Fibroblast of skin of right quadriceps (primary cell): ENCODE results near the gene KCNAB2.

Experiments
- DNase-seq: peaks from one replicate; pipeline ENCODE4 v3.0.0-alpha.2; 2013

Gene KCNAB2

GRCh38 chr1:6113116-6113515, 67.4 kb downstream of the KCNAB2 start:
- no peak for DNase-seq

- no peak for DNase-seq
Observed at GRCh38 chr1:6113745-6114144, 68.1 kb downstream of the KCNAB2 start.

GRCh38 chr1:6116137-6116536, 70.4 kb downstream of the KCNAB2 start:
- no peak for DNase-seq

GRCh38 chr1:6117064-6117463, 71.4 kb downstream of the KCNAB2 start:
- no peak for DNase-seq

- DNase-seq = no peak
Observed at GRCh38 chr1:6117624-6118023, 71.9 kb downstream of the KCNAB2 start.

GRCh38 chr1:6118415-6118814, 72.7 kb downstream of the KCNAB2 start:
- DNase-seq = no peak

- DNase-seq = no peak
Observed at GRCh38 chr1:6121021-6121421, 75.3 kb downstream of the KCNAB2 start.

GRCh38 chr1:6121651-6122370, 76.1 kb downstream of the KCNAB2 start:
- no peak for DNase-seq

GRCh38 chr1:6123083-6123482, 77.4 kb downstream of the KCNAB2 start:
- DNase-seq = no peak

- DNase-seq = no peak
Observed at GRCh38 chr1:6123816-6124215, 78.1 kb downstream of the KCNAB2 start.

- DNase-seq = no peak
Observed at GRCh38 chr1:6124341-6124740, 78.7 kb downstream of the KCNAB2 start.

GRCh38 chr1:6124746-6125365, 79.2 kb downstream of the KCNAB2 start:
- DNase-seq = no peak

- no peak for DNase-seq
Observed at GRCh38 chr1:6125366-6125765, 79.7 kb downstream of the KCNAB2 start.

GRCh38 chr1:6126028-6126427, 80.3 kb downstream of the KCNAB2 start:
- DNase-seq = no peak

GRCh38 chr1:6126521-6127067, 80.9 kb downstream of the KCNAB2 start:
- no peak for DNase-seq

- peak; percentile 61 for DNase-seq
Observed at GRCh38 chr1:6127587-6128163, 82.0 kb downstream of the KCNAB2 start.

- no peak for DNase-seq
Observed at GRCh38 chr1:6128276-6129081, 82.8 kb downstream of the KCNAB2 start.

GRCh38 chr1:6129313-6129712, 83.6 kb downstream of the KCNAB2 start:
- DNase-seq = no peak

GRCh38 chr1:6130036-6130435, 84.3 kb downstream of the KCNAB2 start:
- DNase-seq = no peak

- DNase-seq = no peak
Observed at GRCh38 chr1:6130596-6130995, 84.9 kb downstream of the KCNAB2 start.

- no peak for DNase-seq
Observed at GRCh38 chr1:6131561-6131960, 85.9 kb downstream of the KCNAB2 start.

- DNase-seq = no peak
Observed at GRCh38 chr1:6133146-6133895, 87.6 kb downstream of the KCNAB2 start.

GRCh38 chr1:6134206-6134605, 88.5 kb downstream of the KCNAB2 start:
- DNase-seq = no peak
